Activated CD8-positive, alpha-beta memory T cell treated with anti-CD3 and anti-CD28 coated beads for 48 hours (primary cell): ENCODE results near the gene NAA35.
"Not testable (repeated sequence)": the region's sequence is repeated elsewhere in the genome, so short reads cannot be mapped to it uniquely, and the experiment has no call there.

Experiments used
- DNase-seq, 3 experiments: peaks; one replicate each; pipeline ENCODE4 v3.0.0-alpha.2; 2020; ENCODE audit warnings: low read depth in 2 of 3, low spot score in 2 of 3

The NAA35 gene

GRCh38 chr9:85943757-85944430 is 2.9 kb downstream of the NAA35 start:
- no peak for DNase-seq

- no peak for DNase-seq
Observed at GRCh38 chr9:85944672-85945071, 3.7 kb downstream of the NAA35 start.

GRCh38 chr9:85949586-85950335 is 8.8 kb downstream of the NAA35 start:
- no peak for DNase-seq

- DNase-seq = no peak
Observed at GRCh38 chr9:85959955-85960354, 19.0 kb downstream of the NAA35 start.

- DNase-seq = no peak
Observed at GRCh38 chr9:85960688-85961093, 19.7 kb downstream of the NAA35 start.

- no peak for DNase-seq
Observed at GRCh38 chr9:85964526-85964925, 23.6 kb downstream of the NAA35 start.

- DNase-seq = no peak
Observed at GRCh38 chr9:85964949-85965348, 24.0 kb downstream of the NAA35 start.

- DNase-seq = no peak
Observed at GRCh38 chr9:85969727-85970126, 28.8 kb downstream of the NAA35 start.

GRCh38 chr9:85971731-85972130 is 30.8 kb downstream of the NAA35 start:
- DNase-seq = no peak

- no peak for DNase-seq
Observed at GRCh38 chr9:85973238-85973637, 32.3 kb downstream of the NAA35 start.

- not testable (repeated sequence) for DNase-seq
Observed at GRCh38 chr9:85974055-85974547, 33.2 kb downstream of the NAA35 start.

GRCh38 chr9:85978496-85978895 is 37.5 kb downstream of the NAA35 start:
- DNase-seq = no peak

GRCh38 chr9:85981369-85981768 is 40.4 kb downstream of the NAA35 start:
- no peak for DNase-seq

- DNase-seq = no peak
Observed at GRCh38 chr9:85984457-85984856, 43.5 kb downstream of the NAA35 start.

- no peak for DNase-seq
Observed at GRCh38 chr9:85987236-85987635, 46.3 kb downstream of the NAA35 start.

GRCh38 chr9:85994191-85994590 is 53.2 kb downstream of the NAA35 start:
- DNase-seq = no peak

- DNase-seq = no peak
Observed at GRCh38 chr9:85995097-85995496, 54.2 kb downstream of the NAA35 start.

GRCh38 chr9:85995599-85995998 is 54.7 kb downstream of the NAA35 start:
- DNase-seq = no peak

GRCh38 chr9:86005253-86005775 is 64.4 kb downstream of the NAA35 start:
- no peak for DNase-seq

- DNase-seq = no peak
Observed at GRCh38 chr9:86009133-86009532, 68.2 kb downstream of the NAA35 start.

- DNase-seq = no peak
Observed at GRCh38 chr9:86020731-86021130, 79.8 kb downstream of the NAA35 start.

GRCh38 chr9:86021166-86021565 is 80.2 kb downstream of the NAA35 start:
- no peak for DNase-seq
